ENCODE measurements around the gene GPT2. TPM values are rescaled to one million over a fixed set of nuclear protein-coding genes. Genes with fewer than 3 reads are reported as not detected.

The GPT2 gene
- total and polyA plus RNA-seq, 2 donors (not counting 3 experiments of a cell fraction or from before 2014, with no cell fraction given) = 10.8 to 17.9 TPM

- BruUV-seq (replicated peaks) = no TSS peak
- no peaks in the 10 kb centered on the region for H4K20me1 ChIP-seq (replicated peaks; ENCODE audit: control insufficient read depth, extremely low read depth, insufficient read depth, low read length)
- no peak overlapping the region for H3K27ac ChIP-seq (ENCODE audit: insufficient read depth, low read depth, low read length)
- H3K27me3 ChIP-seq (ENCODE audit: control insufficient read depth in 2 of 2, insufficient read depth in 2 of 2, low read length in 2 of 2) = peaks cover 5 to 12% of the 10 kb centered on the region in 2 experiments
- H3K9me1 ChIP-seq (replicated peaks; ENCODE audit: control insufficient read depth, extremely low read depth, insufficient read depth, low read length) = no peaks in the 10 kb centered on the region
- POLR2A ChIA-PET = interaction anchor here (0.7 kb wide), 1 partner anchor 28 kb away, joined by 3 read pairs; no protein-coding TSS in a partner anchor
- H3K4me2 ChIP-seq (ENCODE audit: insufficient read depth, low read length) = no peak overlapping the region
- intact Hi-C loops (cut with micrococcal nuclease) = no loop called here
- DNase-seq (ENCODE audit: low read depth, low spot score) = no peak
- TF ChIP-seq MYC (IDR thresholded peaks at IDR 0.05; ENCODE audit: low read depth, low read length) = no peak
- TF ChIP-seq FOS (IDR thresholded peaks at IDR 0.05; ENCODE audit: borderline replicate concordance, insufficient read depth, low read length) = no peak
- TF ChIP-seq GATA2 (IDR thresholded peaks at IDR 0.05; ENCODE audit: insufficient read depth, insufficient read length, low read depth, low read length) = no peak
- no peak for TF ChIP-seq MAX (IDR thresholded peaks at IDR 0.05; ENCODE audit: insufficient read depth, insufficient read length)
- no peak for TF ChIP-seq POLR2AphosphoS5 (IDR thresholded peaks at IDR 0.05; ENCODE audit: insufficient read depth, low read depth, low read length)
- H3K4me1 ChIP-seq (ENCODE audit: control insufficient read depth, extremely low read depth, insufficient read depth, low read length) = no peaks in the 10 kb centered on the region
- CTCF ChIA-PET = interaction anchor here (0.9 to 1.6 kb wide), 3 partner anchors 14 to 1324 kb away, joined by 3 to 6 read pairs (median 4); no protein-coding TSS in a partner anchor
- H3K9me3 ChIP-seq (replicated peaks; ENCODE audit: control insufficient read depth, insufficient read depth, low read length) = no peaks in the 10 kb centered on the region
- dilution Hi-C loops (cut with MboI; ENCODE audit: extremely low pct_ligation_motif_present, low sequenced_read_pairs) = no loop called here
- H3K9ac ChIP-seq (replicated peaks; ENCODE audit: extremely low read depth, insufficient read depth, low read length) = no peak overlapping the region
- H3K4me3 ChIP-seq (replicated peaks in 1 of 3; ENCODE audit: insufficient read depth in 1 of 3, low read depth in 1 of 3, low read length in 3 of 3) = no peak overlapping the region
- no peaks in the 10 kb centered on the region for H3K36me3 ChIP-seq (ENCODE audit: control insufficient read depth in 2 of 2, extremely low read depth in 1 of 2, insufficient read depth in 2 of 2, low read length in 2 of 2)
- H2AFZ ChIP-seq (ENCODE audit: low read depth, low read length) = no peak overlapping the region
- no peak for FAIRE-seq
- H3K79me2 ChIP-seq (ENCODE audit: control insufficient read depth, insufficient read depth, low read length) = no peaks in the 10 kb centered on the region
Measured at GRCh38 chr16:46839986-46840443, 44.1 kb upstream of the GPT2 start.

- Histone ChIP-seq H4K20me1 (replicated peaks; ENCODE audit: control insufficient read depth, extremely low read depth, insufficient read depth, low read length) (no peaks in the 10 kb centered on the region), H3K9me1 (replicated peaks; ENCODE audit: control insufficient read depth, extremely low read depth, insufficient read depth, low read length) (no peaks in the 10 kb centered on the region), H3K36me3 (ENCODE audit: control insufficient read depth in 2 of 2, extremely low read depth in 1 of 2, insufficient read depth in 2 of 2, low read length in 2 of 2) (no peaks in the 10 kb centered on the region), H3K4me3 (replicated peaks in 1 of 3; ENCODE audit: insufficient read depth in 1 of 3, low read depth in 1 of 3, low read length in 3 of 3) (no peak overlapping the region), H3K79me2 (ENCODE audit: control insufficient read depth, insufficient read depth, low read length) (no peaks in the 10 kb centered on the region), H3K9me3 (replicated peaks; ENCODE audit: control insufficient read depth, insufficient read depth, low read length) (no peaks in the 10 kb centered on the region), H3K4me2 (ENCODE audit: insufficient read depth, low read length) (no peak overlapping the region), H3K4me1 (ENCODE audit: control insufficient read depth, extremely low read depth, insufficient read depth, low read length) (no peaks in the 10 kb centered on the region), H3K27me3 (ENCODE audit: control insufficient read depth in 2 of 2, insufficient read depth in 2 of 2, low read length in 2 of 2) (peaks cover 4 to 10% of the 10 kb centered on the region in 2 experiments), H3K27ac (ENCODE audit: insufficient read depth, low read depth, low read length) (no peak overlapping the region), H3K9ac (replicated peaks; ENCODE audit: extremely low read depth, insufficient read depth, low read length) (no peak overlapping the region), H2AFZ (ENCODE audit: low read depth, low read length) (no peak overlapping the region)
- TF ChIP-seq GATA2 (IDR thresholded peaks at IDR 0.05; ENCODE audit: insufficient read depth, insufficient read length, low read depth, low read length) (no peak), MYC (IDR thresholded peaks at IDR 0.05; ENCODE audit: low read depth, low read length) (no peak), POLR2AphosphoS5 (IDR thresholded peaks at IDR 0.05; ENCODE audit: insufficient read depth, low read depth, low read length) (no peak), MAX (IDR thresholded peaks at IDR 0.05; ENCODE audit: insufficient read depth, insufficient read length) (no peak), FOS (IDR thresholded peaks at IDR 0.05; ENCODE audit: borderline replicate concordance, insufficient read depth, low read length) (no peak)
- intact Hi-C loops (cut with micrococcal nuclease) = no loop called here
- no peak for FAIRE-seq
- DNase-seq (ENCODE audit: low read depth, low spot score) = no peak
- dilution Hi-C loops (cut with MboI; ENCODE audit: extremely low pct_ligation_motif_present, low sequenced_read_pairs) = no loop called here
- ChIA-PET CTCF (interaction anchor here (1.5 kb wide), 1 partner anchor 12 kb away, joined by 4 read pairs; no protein-coding TSS in a partner anchor), POLR2A (interaction anchor here (0.7 kb wide), 1 partner anchor 10 kb away, joined by 3 read pairs; no protein-coding TSS in a partner anchor)
- no TSS peak for BruUV-seq (replicated peaks)
Measured at GRCh38 chr16:46842192-46842895, 41.8 kb upstream of the GPT2 start.

Measured in endothelial cell of umbilical vein (primary cell).